ENCODE results near the gene FYB2.
A peak's percentile ranks its signal among the peaks of the same experiment; 100 is the strongest.

Gene FYB2

DNA sequence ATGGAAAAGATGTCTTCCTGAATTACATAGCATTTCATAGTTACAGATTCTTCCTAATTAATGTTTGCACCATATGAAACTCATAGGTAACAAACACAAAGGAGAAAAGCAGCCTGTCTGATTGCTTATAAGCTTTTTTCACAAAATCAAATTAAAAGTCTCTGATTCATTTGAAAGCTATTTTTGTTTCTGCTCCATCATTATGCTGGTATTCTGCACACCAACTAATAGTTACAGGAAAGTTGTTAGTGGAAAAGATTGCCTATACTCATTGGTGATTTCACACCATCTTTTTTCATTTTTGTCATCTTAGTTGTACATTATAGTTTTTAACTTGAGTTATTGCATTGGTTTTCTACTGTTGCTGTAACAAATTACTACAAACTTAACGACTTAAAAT, 104.0 kb downstream of the FYB2 start:
- no peak overlapping the region for H3K4me3 ChIP-seq (ENCODE audit: low read length)
- H3K27ac ChIP-seq (ENCODE audit: low read length) = no peak overlapping the region
- no peaks in the 10 kb centered on the region for H3K36me3 ChIP-seq (ENCODE audit: control insufficient read depth, insufficient read depth, low read length)
- H3K9me3 ChIP-seq (ENCODE audit: control insufficient read depth, insufficient read depth, low read length) = no peaks in the 10 kb centered on the region
- H3K4me1 ChIP-seq (ENCODE audit: control insufficient read depth, insufficient read depth, low read length) = no peaks in the 10 kb centered on the region
- H3K27me3 ChIP-seq (ENCODE audit: control insufficient read depth, insufficient read depth, low read length) = no peaks in the 10 kb centered on the region
- no peak for DNase-seq (ENCODE audit: low read depth, low spot score)
- WGBS (ENCODE audit: insufficient coverage, insufficient read length) = no CpG with 5 or more reads among the region's 1 CpG

DNA sequence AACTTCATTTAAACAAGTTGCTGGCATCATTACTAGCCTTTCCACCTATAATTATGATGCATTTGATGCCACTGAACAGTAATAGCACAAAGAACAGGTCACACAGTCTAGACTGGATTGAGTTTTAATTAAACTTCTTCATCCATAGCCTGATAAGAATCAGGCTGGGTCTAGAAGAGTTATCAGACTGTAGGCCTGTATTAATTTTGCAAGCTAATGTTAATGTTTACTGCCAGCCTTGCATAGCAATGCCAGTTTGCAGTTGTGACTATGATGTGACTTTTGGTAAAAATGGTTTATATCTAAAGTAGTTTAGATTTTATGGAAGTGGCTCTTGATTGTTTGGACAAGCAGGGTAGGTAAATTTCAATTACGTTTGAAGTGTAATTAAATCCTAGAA, 106.1 kb downstream of the FYB2 start:
- no peaks in the 10 kb centered on the region for H3K9me3 ChIP-seq (ENCODE audit: control insufficient read depth, insufficient read depth, low read length)
- no CpG with 5 or more reads among the region's 1 CpG for WGBS (ENCODE audit: insufficient coverage, insufficient read length)
- H3K36me3 ChIP-seq (ENCODE audit: control insufficient read depth, insufficient read depth, low read length) = no peaks in the 10 kb centered on the region
- H3K4me3 ChIP-seq (ENCODE audit: low read length) = no peak overlapping the region
- no peak overlapping the region for H3K27ac ChIP-seq (ENCODE audit: low read length)
- no peaks in the 10 kb centered on the region for H3K27me3 ChIP-seq (ENCODE audit: control insufficient read depth, insufficient read depth, low read length)
- DNase-seq (ENCODE audit: low read depth, low spot score) = no peak
- no peaks in the 10 kb centered on the region for H3K4me1 ChIP-seq (ENCODE audit: control insufficient read depth, insufficient read depth, low read length)

DNA sequence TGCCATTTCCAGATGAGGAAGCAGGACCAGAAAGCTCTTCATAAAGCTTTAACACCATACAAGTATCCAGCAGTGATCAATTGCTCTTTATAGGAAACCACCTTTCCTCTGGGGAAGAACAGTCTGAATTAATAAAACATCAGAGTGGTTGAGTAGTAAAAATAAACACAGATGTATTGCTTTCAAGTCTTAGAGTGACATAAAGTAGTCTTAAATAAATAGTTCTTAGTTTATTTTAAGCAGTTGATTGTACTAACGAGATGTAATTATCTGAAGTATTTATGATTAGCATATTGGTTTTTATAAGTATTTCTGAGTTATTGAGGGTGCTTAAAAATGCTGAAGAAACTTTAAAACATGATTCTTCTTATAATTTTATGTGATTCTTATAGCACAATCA, 107.1 kb downstream of the FYB2 start:
- no peaks in the 10 kb centered on the region for H3K27me3 ChIP-seq (ENCODE audit: control insufficient read depth, insufficient read depth, low read length)
- H3K4me3 ChIP-seq (ENCODE audit: low read length) = no peak overlapping the region
- no peaks in the 10 kb centered on the region for H3K36me3 ChIP-seq (ENCODE audit: control insufficient read depth, insufficient read depth, low read length)
- H3K4me1 ChIP-seq (ENCODE audit: control insufficient read depth, insufficient read depth, low read length) = no peaks in the 10 kb centered on the region
- no peak for DNase-seq (ENCODE audit: low read depth, low spot score)
- no CpG with 5 or more reads among the region's 1 CpG for WGBS (ENCODE audit: insufficient coverage, insufficient read length)
- H3K27ac ChIP-seq (ENCODE audit: low read length) = no peak overlapping the region
- H3K9me3 ChIP-seq (ENCODE audit: control insufficient read depth, insufficient read depth, low read length) = no peaks in the 10 kb centered on the region

DNA sequence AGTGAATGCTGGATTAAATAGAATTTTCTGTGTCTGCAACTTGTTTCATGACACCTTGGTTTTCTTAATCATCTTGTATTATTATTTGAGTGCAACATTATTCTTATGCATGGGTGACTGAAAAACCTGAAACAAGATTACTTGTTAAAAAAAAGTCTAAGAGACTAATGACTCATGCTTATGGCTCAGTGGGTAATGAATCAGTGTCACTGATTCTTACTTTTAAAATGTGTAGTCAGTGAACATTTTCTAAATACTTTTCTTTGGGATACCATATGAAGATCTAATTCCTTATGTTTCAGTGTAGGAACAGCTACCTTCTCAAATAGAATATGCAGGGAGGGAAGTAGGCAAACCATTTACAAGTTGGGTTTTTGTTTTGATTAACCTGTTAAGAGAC, 108.6 kb downstream of the FYB2 start:
- H3K9me3 ChIP-seq (ENCODE audit: control insufficient read depth, insufficient read depth, low read length) = no peaks in the 10 kb centered on the region
- no peaks in the 10 kb centered on the region for H3K36me3 ChIP-seq (ENCODE audit: control insufficient read depth, insufficient read depth, low read length)
- no peak overlapping the region for H3K4me3 ChIP-seq (ENCODE audit: low read length)
- DNase-seq (ENCODE audit: low read depth, low spot score) = no peak
- H3K27ac ChIP-seq (ENCODE audit: low read length) = no peak overlapping the region
- no peaks in the 10 kb centered on the region for H3K4me1 ChIP-seq (ENCODE audit: control insufficient read depth, insufficient read depth, low read length)
- H3K27me3 ChIP-seq (ENCODE audit: control insufficient read depth, insufficient read depth, low read length) = no peaks in the 10 kb centered on the region

DNA sequence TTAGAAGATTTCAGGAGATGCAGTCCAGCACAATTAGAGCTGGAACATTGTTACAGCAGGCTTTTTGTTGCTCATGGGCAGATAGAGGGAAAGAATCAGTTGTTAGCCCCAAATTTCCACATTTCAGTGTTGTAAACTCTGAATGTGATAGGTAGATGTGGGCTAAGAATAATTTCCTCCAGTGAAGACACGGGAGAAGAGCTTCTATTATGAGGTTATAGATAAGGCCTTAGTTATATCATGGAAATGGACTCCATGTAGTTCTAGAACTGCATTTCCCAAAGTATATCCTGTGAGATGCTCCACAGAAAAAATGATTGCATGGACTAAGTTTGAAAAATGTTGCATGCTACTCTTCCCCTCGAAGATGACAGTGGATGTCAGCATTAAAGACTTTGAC, 109.2 kb downstream of the FYB2 start:
- Histone ChIP-seq H3K9me3 (ENCODE audit: control insufficient read depth, insufficient read depth, low read length) (no peaks in the 10 kb centered on the region), H3K27me3 (ENCODE audit: control insufficient read depth, insufficient read depth, low read length) (no peaks in the 10 kb centered on the region), H3K4me1 (ENCODE audit: control insufficient read depth, insufficient read depth, low read length) (no peaks in the 10 kb centered on the region), H3K27ac (ENCODE audit: low read length) (no peak overlapping the region), H3K4me3 (ENCODE audit: low read length) (no peak overlapping the region), H3K36me3 (ENCODE audit: control insufficient read depth, insufficient read depth, low read length) (no peaks in the 10 kb centered on the region)
- DNase-seq (ENCODE audit: low read depth, low spot score) = no peak
- WGBS (ENCODE audit: insufficient coverage, insufficient read length) = no CpG with 5 or more reads among the region's 2 CpGs

DNA sequence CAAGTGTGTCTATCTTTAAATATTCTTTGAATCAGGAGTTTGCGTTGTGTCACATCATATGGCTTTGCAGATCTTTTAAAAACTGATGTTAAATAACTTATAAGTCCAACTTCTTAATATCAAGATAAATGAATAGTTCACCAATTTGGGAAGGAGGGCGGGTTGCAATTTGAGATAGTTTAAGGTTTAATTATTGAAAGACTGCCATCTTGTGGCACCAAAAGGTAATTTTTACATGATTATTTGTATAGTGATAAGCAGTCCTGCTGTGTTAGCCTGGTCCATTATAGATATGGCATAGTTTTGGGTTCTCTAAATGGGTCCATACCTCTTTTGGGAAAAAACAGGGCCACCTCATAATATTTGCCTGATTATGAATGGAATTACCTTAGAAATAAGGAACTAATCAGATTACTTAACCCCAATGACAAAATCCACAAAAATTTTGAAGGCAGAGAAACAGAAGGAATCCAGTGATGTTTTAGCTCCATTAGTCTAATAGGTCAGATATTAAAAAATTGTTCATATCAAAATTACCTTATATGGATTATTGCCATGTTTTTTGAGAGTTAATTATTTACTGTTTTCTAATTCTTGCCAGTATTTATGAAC, 109.8 kb downstream of the FYB2 start:
- DNase-seq (ENCODE audit: low read depth, low spot score) = peak; percentile 13

DNA sequence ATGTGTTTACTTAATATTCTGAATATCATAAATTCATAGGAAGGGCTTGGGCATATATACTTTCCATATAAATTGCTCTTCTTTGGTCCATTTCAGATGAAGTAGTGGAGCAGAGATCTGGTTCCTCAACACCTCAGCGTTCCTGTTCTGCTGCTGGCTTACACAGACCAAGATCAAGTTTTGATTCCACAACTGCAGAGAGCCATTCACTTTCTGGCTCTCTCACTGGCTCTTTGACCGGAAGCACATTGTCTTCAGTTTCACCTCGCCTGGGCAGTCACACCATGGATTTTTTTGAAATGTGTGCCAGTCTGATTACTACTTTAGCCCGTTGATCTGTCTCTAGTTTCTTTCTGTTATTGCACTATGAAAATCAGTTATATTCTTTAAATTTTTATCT, 111.8 kb downstream of the FYB2 start:
- no peaks in the 10 kb centered on the region for H3K27me3 ChIP-seq (ENCODE audit: control insufficient read depth, insufficient read depth, low read length)
- no peak overlapping the region for H3K27ac ChIP-seq (ENCODE audit: low read length)
- no CpG with 5 or more reads among the region's 4 CpGs for WGBS (ENCODE audit: insufficient coverage, insufficient read length)

More for the DNA sequence above, 109.8 kb downstream of the FYB2 start:
- H3K4me3 ChIP-seq (ENCODE audit: low read length) = no peak overlapping the region
- no peaks in the 10 kb centered on the region for H3K9me3 ChIP-seq (ENCODE audit: control insufficient read depth, insufficient read depth, low read length)
- H3K27me3 ChIP-seq (ENCODE audit: control insufficient read depth, insufficient read depth, low read length) = no peaks in the 10 kb centered on the region
- H3K27ac ChIP-seq (ENCODE audit: low read length) = no peak overlapping the region
- H3K4me1 ChIP-seq (ENCODE audit: control insufficient read depth, insufficient read depth, low read length) = no peaks in the 10 kb centered on the region
- no peaks in the 10 kb centered on the region for H3K36me3 ChIP-seq (ENCODE audit: control insufficient read depth, insufficient read depth, low read length)
- WGBS (ENCODE audit: insufficient coverage, insufficient read length) = no CpG with 5 or more reads among the region's 2 CpGs

DNA sequence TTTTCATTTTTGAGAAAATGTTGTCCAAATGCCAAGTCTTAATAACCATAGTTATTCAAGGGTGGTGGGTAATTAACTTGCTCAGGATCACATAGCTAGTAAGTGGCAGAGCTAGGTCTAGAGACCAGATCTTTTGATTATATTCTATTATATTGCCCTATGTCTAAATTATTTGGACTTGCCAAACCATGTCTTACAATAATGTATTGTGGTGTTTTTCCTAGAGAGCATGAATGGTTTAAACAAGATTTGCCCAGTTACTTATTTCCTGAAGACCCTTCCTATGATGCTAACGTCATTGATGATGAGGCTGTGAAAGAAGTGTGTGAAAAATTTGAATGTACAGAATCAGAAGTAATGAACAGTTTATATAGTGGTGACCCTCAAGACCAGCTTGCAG, 115.5 kb downstream of the FYB2 start:
- no peak for DNase-seq (ENCODE audit: low read depth, low spot score)
- Histone ChIP-seq H3K4me1 (ENCODE audit: control insufficient read depth, insufficient read depth, low read length) (no peaks in the 10 kb centered on the region), H3K27ac (ENCODE audit: low read length) (no peak overlapping the region), H3K27me3 (ENCODE audit: control insufficient read depth, insufficient read depth, low read length) (no peaks in the 10 kb centered on the region), H3K4me3 (ENCODE audit: low read length) (no peak overlapping the region), H3K36me3 (ENCODE audit: control insufficient read depth, insufficient read depth, low read length) (no peaks in the 10 kb centered on the region), H3K9me3 (ENCODE audit: control insufficient read depth, insufficient read depth, low read length) (peaks cover 2% of the 10 kb centered on the region; the same call in 1 of the 2 replicates)
- no CpG with 5 or more reads among the region's 1 CpG for WGBS (ENCODE audit: insufficient coverage, insufficient read length)

More for the DNA sequence above, 111.8 kb downstream of the FYB2 start:
- no peak overlapping the region for H3K4me3 ChIP-seq (ENCODE audit: low read length)
- no peaks in the 10 kb centered on the region for H3K36me3 ChIP-seq (ENCODE audit: control insufficient read depth, insufficient read depth, low read length)
- no peak for DNase-seq (ENCODE audit: low read depth, low spot score)
- H3K4me1 ChIP-seq (ENCODE audit: control insufficient read depth, insufficient read depth, low read length) = no peaks in the 10 kb centered on the region
- H3K9me3 ChIP-seq (ENCODE audit: control insufficient read depth, insufficient read depth, low read length) = peaks cover 2% of the 10 kb centered on the region; the same call in 1 of the 2 replicates

DNA sequence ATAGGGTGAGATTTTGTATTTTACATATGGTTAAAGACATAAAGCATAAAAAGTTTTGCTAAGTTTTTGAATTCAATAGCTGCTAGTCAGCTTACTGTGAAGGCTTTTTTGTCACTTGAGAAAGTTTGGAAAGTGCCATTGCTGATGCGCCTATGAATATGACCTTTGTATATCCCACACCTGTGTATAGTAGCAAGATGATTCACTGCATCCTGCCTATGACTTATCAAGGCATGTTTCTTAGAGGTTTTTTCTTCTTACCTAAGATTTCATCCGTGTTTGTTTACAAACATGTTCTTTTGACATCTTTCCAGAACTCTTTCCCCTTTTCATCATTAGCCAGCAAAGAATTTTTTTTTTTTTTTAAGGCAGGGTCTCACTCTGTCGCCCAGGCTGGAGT, 122.5 kb downstream of the FYB2 start:
- Histone ChIP-seq H3K4me1 (ENCODE audit: control insufficient read depth, insufficient read depth, low read length) (no peaks in the 10 kb centered on the region), H3K4me3 (ENCODE audit: low read length) (no peak overlapping the region), H3K9me3 (ENCODE audit: control insufficient read depth, insufficient read depth, low read length) (no peaks in the 10 kb centered on the region), H3K36me3 (ENCODE audit: control insufficient read depth, insufficient read depth, low read length) (no peaks in the 10 kb centered on the region), H3K27me3 (ENCODE audit: control insufficient read depth, insufficient read depth, low read length) (no peaks in the 10 kb centered on the region), H3K27ac (ENCODE audit: low read length) (no peak overlapping the region)
- no peak for DNase-seq (ENCODE audit: low read depth, low spot score)
- WGBS (ENCODE audit: insufficient coverage, insufficient read length) = no CpG with 5 or more reads among the region's 3 CpGs

DNA sequence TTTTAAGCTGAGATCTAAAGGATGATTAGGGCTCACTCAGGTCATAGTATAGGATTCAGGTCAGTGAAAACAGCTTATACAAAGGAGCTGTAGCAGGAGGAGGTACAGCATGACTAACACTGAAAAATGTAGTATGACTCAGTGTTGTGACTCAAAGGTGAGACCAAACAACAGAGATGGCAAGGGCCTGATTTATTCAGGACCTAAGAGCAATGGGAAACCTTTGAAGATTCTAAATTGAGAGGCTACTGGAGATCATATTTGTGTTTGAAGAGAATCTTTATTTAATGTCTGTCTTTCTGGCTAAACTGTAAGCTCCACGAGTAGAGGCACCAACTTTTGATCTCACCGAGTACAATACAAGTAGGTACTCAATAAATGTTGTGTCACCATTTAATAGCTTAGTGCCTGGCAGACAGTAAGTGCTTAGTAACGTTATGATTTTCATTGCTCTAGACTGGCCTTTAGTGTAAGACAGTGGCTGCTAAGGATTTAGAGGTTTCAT, 130.6 kb downstream of the FYB2 start:
- Histone ChIP-seq H3K27ac (ENCODE audit: low read length) (no peak overlapping the region), H3K9me3 (ENCODE audit: control insufficient read depth, insufficient read depth, low read length) (no peaks in the 10 kb centered on the region), H3K4me1 (ENCODE audit: control insufficient read depth, insufficient read depth, low read length) (no peaks in the 10 kb centered on the region), H3K27me3 (ENCODE audit: control insufficient read depth, insufficient read depth, low read length) (no peaks in the 10 kb centered on the region), H3K4me3 (ENCODE audit: low read length) (no peak overlapping the region), H3K36me3 (ENCODE audit: control insufficient read depth, insufficient read depth, low read length) (no peaks in the 10 kb centered on the region)
- no CpG with 5 or more reads among the region's 3 CpGs for WGBS (ENCODE audit: insufficient coverage, insufficient read length)
- DNase-seq (ENCODE audit: low read depth, low spot score) = no peak

DNA sequence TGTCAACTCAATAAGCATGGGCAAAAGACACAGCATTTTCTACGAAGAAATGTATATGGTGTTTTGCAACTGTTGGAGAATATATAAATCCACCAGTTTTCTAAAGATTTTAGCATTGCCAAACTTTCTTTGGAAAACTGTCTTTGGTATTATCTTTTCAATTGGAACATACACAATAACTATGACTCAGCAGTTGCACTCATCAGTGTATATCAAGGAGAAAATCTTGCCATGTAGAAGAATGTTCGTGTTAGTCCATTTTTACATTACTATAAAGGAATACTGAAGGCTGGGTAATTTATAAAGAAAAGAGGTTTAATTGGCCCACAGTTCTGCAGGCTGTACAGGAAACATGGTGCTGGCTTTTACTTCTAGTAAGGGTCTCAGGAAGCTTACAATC, 133.0 kb downstream of the FYB2 start:
- no peak overlapping the region for H3K4me3 ChIP-seq (ENCODE audit: low read length)
- H3K9me3 ChIP-seq (ENCODE audit: control insufficient read depth, insufficient read depth, low read length) = no peaks in the 10 kb centered on the region
- H3K27ac ChIP-seq (ENCODE audit: low read length) = no peak overlapping the region
- H3K4me1 ChIP-seq (ENCODE audit: control insufficient read depth, insufficient read depth, low read length) = no peaks in the 10 kb centered on the region
- no CpG with 5 or more reads among the region's 2 CpGs for WGBS (ENCODE audit: insufficient coverage, insufficient read length)
- H3K27me3 ChIP-seq (ENCODE audit: control insufficient read depth, insufficient read depth, low read length) = no peaks in the 10 kb centered on the region
- no peak for DNase-seq (ENCODE audit: low read depth, low spot score)
- no peaks in the 10 kb centered on the region for H3K36me3 ChIP-seq (ENCODE audit: control insufficient read depth, insufficient read depth, low read length)
